HG03565 (cell line): ENCODE data around the gene LOXL3.
"Not testable (repeated sequence)": the region's sequence is repeated elsewhere in the genome, so short reads cannot be mapped to it uniquely, and the experiment has no call there.

Experiments used
- ATAC-seq: cut with Tn5 transposase; IDR thresholded peaks from one replicate; pipeline ENCODE4 v1.9.1; 2021; ENCODE audit warnings: mild to moderate bottlenecking, moderate library complexity; ENCODE audit not compliant: unreplicated experiment

LOXL3 gene

GRCh38 chr2:74573747-74574562 lies 20.2 kb upstream of the LOXL3 start:
- peak; percentile 32 for ATAC-seq

- ATAC-seq: no peak
Observed at GRCh38 chr2:74572178-74572925, 18.6 kb upstream of the LOXL3 start.

GRCh38 chr2:74571058-74571457 lies 17.3 kb upstream of the LOXL3 start:
- ATAC-seq: peak; percentile 69

GRCh38 chr2:74569686-74570085 lies 15.9 kb upstream of the LOXL3 start:
- no peak for ATAC-seq

- ATAC-seq: no peak
Observed at GRCh38 chr2:74567881-74568280, 14.1 kb upstream of the LOXL3 start.

- no peak for ATAC-seq
Observed at GRCh38 chr2:74566754-74567085, 13.0 kb upstream of the LOXL3 start.

GRCh38 chr2:74566076-74566753 lies 12.5 kb upstream of the LOXL3 start:
- no peak for ATAC-seq

- ATAC-seq: no peak
Observed at GRCh38 chr2:74564222-74564621, 10.5 kb upstream of the LOXL3 start.

GRCh38 chr2:74562126-74562775 lies 8.5 kb upstream of the LOXL3 start:
- no peak for ATAC-seq

GRCh38 chr2:74561022-74561421 lies 7.3 kb upstream of the LOXL3 start:
- ATAC-seq: not testable (repeated sequence)

- ATAC-seq: no peak
Observed at GRCh38 chr2:74560591-74560990, 6.8 kb upstream of the LOXL3 start.

GRCh38 chr2:74559912-74560311 lies 6.2 kb upstream of the LOXL3 start:
- no peak for ATAC-seq

- ATAC-seq: no peak
Observed at GRCh38 chr2:74558284-74559230, 4.8 kb upstream of the LOXL3 start.

- no peak for ATAC-seq
Observed at GRCh38 chr2:74556831-74557370, 3.2 kb upstream of the LOXL3 start.

GRCh38 chr2:74556159-74556558 lies 2.4 kb upstream of the LOXL3 start:
- ATAC-seq: no peak

- ATAC-seq: no peak
Observed at GRCh38 chr2:74555610-74556103, 1.9 kb upstream of the LOXL3 start.

- ATAC-seq: no peak
Observed at GRCh38 chr2:74554820-74555531, 1.2 kb upstream of the LOXL3 start.

GRCh38 chr2:74552914-74553811 lies 579 bp downstream of the LOXL3 start:
- ATAC-seq: no peak
